Measurements from ENCODE around the gene TERT. TPM values are rescaled to one million over a fixed set of nuclear protein-coding genes. Genes with fewer than 3 reads are reported as not detected.

TERT gene
- total RNA-seq, 2 donors from 2014 or later, result 3.6 TPM; not detected in 1

DNA sequence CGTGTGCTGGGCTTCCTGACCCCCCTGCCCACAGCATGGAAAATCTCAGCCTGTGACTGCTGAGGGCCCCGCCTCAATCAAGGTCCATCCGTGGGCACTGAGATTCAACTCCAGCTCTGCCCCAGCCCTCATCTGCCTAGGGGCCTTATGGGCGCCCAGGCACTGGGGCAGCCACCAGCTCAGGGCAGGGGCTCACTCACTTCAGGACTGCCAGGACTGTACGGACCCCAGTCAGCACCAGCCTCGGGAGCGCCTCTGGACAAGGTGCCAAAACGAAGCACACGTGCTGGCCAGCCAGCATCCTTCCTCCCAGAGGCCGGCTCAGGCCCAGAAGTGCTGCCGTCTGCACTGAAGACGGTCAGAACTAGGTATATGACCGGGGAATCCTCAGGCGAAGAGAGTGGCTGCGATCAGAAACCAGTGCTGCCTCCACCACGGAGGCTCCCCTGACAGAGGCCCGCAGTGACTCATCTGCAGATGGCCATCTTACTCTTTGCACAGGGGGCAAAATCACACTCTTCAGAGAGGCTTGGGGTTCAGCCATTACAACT lies 30.4 kb upstream of the TERT start:
- no peaks in the 10 kb centered on the region for H3K9me3 ChIP-seq
- TF ChIP-seq, protein P1, sequence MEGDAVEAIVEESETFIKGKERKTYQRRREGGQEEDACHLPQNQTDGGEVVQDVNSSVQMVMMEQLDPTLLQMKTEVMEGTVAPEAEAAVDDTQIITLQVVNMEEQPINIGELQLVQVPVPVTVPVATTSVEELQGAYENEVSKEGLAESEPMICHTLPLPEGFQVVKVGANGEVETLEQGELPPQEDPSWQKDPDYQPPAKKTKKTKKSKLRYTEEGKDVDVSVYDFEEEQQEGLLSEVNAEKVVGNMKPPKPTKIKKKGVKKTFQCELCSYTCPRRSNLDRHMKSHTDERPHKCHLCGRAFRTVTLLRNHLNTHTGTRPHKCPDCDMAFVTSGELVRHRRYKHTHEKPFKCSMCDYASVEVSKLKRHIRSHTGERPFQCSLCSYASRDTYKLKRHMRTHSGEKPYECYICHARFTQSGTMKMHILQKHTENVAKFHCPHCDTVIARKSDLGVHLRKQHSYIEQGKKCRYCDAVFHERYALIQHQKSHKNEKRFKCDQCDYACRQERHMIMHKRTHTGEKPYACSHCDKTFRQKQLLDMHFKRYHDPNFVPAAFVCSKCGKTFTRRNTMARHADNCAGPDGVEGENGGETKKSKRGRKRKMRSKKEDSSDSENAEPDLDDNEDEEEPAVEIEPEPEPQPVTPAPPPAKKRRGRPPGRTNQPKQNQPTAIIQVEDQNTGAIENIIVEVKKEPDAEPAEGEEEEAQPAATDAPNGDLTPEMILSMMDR (IDR thresholded peaks at IDR 0.05), result no peak
- TF ChIP-seq POLR2AphosphoS5 (IDR thresholded peaks at IDR 0.05) (no peak), POLR2A (IDR thresholded peaks at IDR 0.05) (no peak)
- no peak overlapping the region for H3K27ac ChIP-seq
- DNase-seq (ENCODE audit: low spot score), result no peak
- H3K4me3 ChIP-seq, result no peak overlapping the region
- no peaks in the 10 kb centered on the region for H3K4me1 ChIP-seq (replicated peaks)
- WGBS, result 95% methylated on average over 17 of the region's 17 CpGs
- intact Hi-C loops (cut with DNase I), result no loop called here
- H3K27me3 ChIP-seq (replicated peaks; ENCODE audit: insufficient read depth), result no peaks in the 10 kb centered on the region
- peaks cover 10 to 12% of the 10 kb centered on the region in 2 donors for H3K36me3 ChIP-seq

DNA sequence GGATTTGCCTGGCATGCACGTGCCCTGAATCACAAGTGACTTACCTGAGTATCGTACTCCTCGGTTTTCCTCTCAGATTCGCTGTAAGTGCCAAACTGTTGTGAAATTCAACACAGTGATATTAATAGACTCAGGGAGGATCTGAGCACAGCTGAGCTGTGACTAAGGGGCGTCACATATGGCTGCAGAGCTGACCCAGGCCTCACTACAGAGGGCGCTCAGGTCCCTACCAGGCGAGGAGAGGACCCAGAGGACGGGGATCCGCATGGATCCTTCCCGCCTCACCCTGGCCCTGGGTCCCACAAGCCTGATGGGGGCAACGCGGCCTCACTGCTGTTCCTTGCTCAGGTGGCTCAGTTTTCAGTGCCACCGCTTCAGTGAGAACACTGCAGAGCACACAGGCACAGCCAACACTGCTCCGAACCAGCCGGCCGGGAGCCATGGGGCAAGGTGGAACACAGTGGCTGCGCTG lies 29.9 kb upstream of the TERT start:
- Histone ChIP-seq H3K9me3 (no peaks in the 10 kb centered on the region), H3K36me3 (peaks cover 10 to 12% of the 10 kb centered on the region in 2 donors), H3K27ac (no peak overlapping the region), H3K4me1 (replicated peaks) (no peaks in the 10 kb centered on the region), H3K4me3 (no peak overlapping the region), H3K27me3 (replicated peaks; ENCODE audit: insufficient read depth) (no peaks in the 10 kb centered on the region)
- 92% methylated on average over 15 of the region's 17 CpGs for WGBS
- intact Hi-C loops (cut with DNase I), result no loop called here
- TF ChIP-seq, protein P1 (IDR thresholded peaks at IDR 0.05), result no peak
- TF ChIP-seq POLR2AphosphoS5 (IDR thresholded peaks at IDR 0.05) (no peak), POLR2A (IDR thresholded peaks at IDR 0.05) (no peak)
- DNase-seq (ENCODE audit: low spot score), result no peak

DNA sequence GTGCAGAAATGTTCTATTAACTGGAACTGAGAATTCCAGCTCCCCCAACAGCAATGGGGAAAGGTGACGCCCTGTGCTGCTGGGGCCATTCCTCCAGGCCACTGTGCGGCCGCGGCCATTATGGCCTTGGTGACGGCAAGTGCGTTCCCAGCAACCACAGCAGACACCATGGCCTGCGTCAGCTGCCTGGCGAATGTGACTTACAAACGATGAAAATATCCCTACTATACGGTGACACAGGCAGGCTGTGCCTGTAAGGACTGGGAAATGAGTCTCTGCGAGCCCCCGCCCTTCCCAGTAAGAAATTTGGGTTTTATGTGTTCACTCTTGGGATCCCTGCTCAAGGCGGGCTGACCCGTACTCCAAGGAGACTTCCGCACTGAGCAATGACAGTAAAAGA lies 29.4 kb upstream of the TERT start:
- intact Hi-C loops (cut with DNase I), result no loop called here
- no peak overlapping the region for H3K27ac ChIP-seq
- no peak overlapping the region for H3K4me3 ChIP-seq
- H3K4me1 ChIP-seq (replicated peaks), result no peaks in the 10 kb centered on the region
- H3K36me3 ChIP-seq, result peaks cover 10 to 12% of the 10 kb centered on the region in 2 donors
- 93% methylated on average over 14 of the region's 15 CpGs for WGBS
- no peaks in the 10 kb centered on the region for H3K27me3 ChIP-seq (replicated peaks; ENCODE audit: insufficient read depth)
- DNase-seq (ENCODE audit: low spot score), result no peak
- TF ChIP-seq, protein P1 (IDR thresholded peaks at IDR 0.05), result no peak
- TF ChIP-seq POLR2A (IDR thresholded peaks at IDR 0.05) (no peak), POLR2AphosphoS5 (IDR thresholded peaks at IDR 0.05) (no peak)
- no peaks in the 10 kb centered on the region for H3K9me3 ChIP-seq

DNA sequence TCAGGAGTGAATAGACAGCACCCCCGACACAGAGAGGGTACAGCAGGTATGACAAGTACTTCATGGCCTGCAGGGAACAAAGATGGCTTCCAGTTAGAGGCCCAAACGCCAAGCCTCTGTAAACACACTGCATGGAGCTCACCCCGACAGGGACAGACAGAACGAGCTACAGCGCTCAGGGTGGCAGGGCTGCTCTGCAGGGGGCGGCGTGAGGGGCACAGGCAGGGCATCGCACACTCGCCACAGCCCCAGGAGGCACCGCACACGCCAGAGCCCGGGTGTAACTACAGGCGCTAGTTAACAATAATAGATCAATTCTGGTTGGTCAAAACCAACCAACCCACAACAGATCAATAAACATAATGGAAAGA lies 28.9 kb upstream of the TERT start:
- intact Hi-C loops (cut with DNase I), result no loop called here
- no peak for DNase-seq (ENCODE audit: low spot score)
- no peaks in the 10 kb centered on the region for H3K4me1 ChIP-seq (replicated peaks)

More for the DNA sequence above, 28.9 kb upstream of the TERT start:
- no peak overlapping the region for H3K27ac ChIP-seq
- H3K36me3 ChIP-seq, result peaks cover 10 to 12% of the 10 kb centered on the region in 2 donors
- 96% methylated on average over 13 of the region's 13 CpGs for WGBS
- TF ChIP-seq POLR2A (IDR thresholded peaks at IDR 0.05), result no peak
- no peak for TF ChIP-seq POLR2AphosphoS5 (IDR thresholded peaks at IDR 0.05)
- TF ChIP-seq, protein P1 (IDR thresholded peaks at IDR 0.05), result no peak
- no peak overlapping the region for H3K4me3 ChIP-seq
- no peaks in the 10 kb centered on the region for H3K9me3 ChIP-seq
- no peaks in the 10 kb centered on the region for H3K27me3 ChIP-seq (replicated peaks; ENCODE audit: insufficient read depth)

All from prostate gland (tissue), 2 donors.